WTC11 (cell line): ENCODE data around the gene NPTX1. TPM values are rescaled to one million over a fixed set of nuclear protein-coding genes. Genes with fewer than 3 reads are reported as not detected.

Source experiments
- ATAC-seq: fragments of 200-7000 bp; cut with Tn5 transposase; 2 replicates; pipeline ENCODE4 v1.10.0; 2021; ENCODE audit warnings: mild to moderate bottlenecking, moderate library complexity
- CTCF ChIA-PET: fragments of 300-600 bp; sonication (Branson Sonifier 250); formaldehyde crosslinking; loops from one replicate; lab custom pipeline; 2021; ENCODE audit warnings: antibody characterized with exemption; lab: Charles Lee
- POLR2A ChIA-PET: fragments of 350-600 bp; sonication (Branson Sonifier 250); formaldehyde crosslinking; loops from one replicate; lab custom pipeline; 2021; ENCODE audit warnings: antibody characterized with exemption; lab: Charles Lee
- DNase-seq: peaks from one replicate; pipeline ENCODE4 v3.0.0; 2021; ENCODE audit warnings: low spot score
- H3K27ac Mint-ChIP-seq: 2 replicates; pipeline ENCODE4 v1.8.0; 2021; ENCODE audit warnings: mixed read lengths
- H3K27me3 Mint-ChIP-seq: 2 replicates; pipeline ENCODE4 v1.8.0; 2021; ENCODE audit warnings: low read depth, mild to moderate bottlenecking, moderate library complexity, mixed read lengths
- H3K36me3 Mint-ChIP-seq: 2 replicates; pipeline ENCODE4 v1.8.0; 2021; ENCODE audit warnings: mixed read lengths
- H3K4me1 Mint-ChIP-seq: 2 replicates; pipeline ENCODE4 v1.8.0; 2022; ENCODE audit warnings: mixed read lengths
- H3K4me3 Mint-ChIP-seq: 2 replicates; pipeline ENCODE4 v1.8.0; 2021; ENCODE audit warnings: mild to moderate bottlenecking, moderate library complexity, mixed read lengths
- H3K9me3 Mint-ChIP-seq: 2 replicates; pipeline ENCODE4 v1.8.0; 2021; ENCODE audit warnings: mixed read lengths
- AR ChIP-seq: fragments of 250-450 bp; sonication (Bioruptor Pico); IDR thresholded peaks from 2 replicates; pipeline ENCODE4 v1.9.0; 2021; ENCODE audit warnings: mild to moderate bottlenecking
- ATF6 ChIP-seq: sonication (generic); formaldehyde crosslinking; IDR thresholded peaks from 2 replicates; pipeline ENCODE4 v1.8.1; 2023; ENCODE audit warnings: mild to moderate bottlenecking, missing genetic modification reagents
- CBFB ChIP-seq: sonication (generic); formaldehyde crosslinking; IDR thresholded peaks from 2 replicates; pipeline ENCODE4 v1.8.1; 2022; ENCODE audit warnings: mild to moderate bottlenecking, low read depth, missing genetic modification reagents
- CREB1 ChIP-seq: sonication (generic); formaldehyde crosslinking; IDR thresholded peaks from 2 replicates; pipeline ENCODE4 v1.8.0; 2023; ENCODE audit warnings: mild to moderate bottlenecking, missing genetic modification reagents
- E2F1 ChIP-seq: sonication (generic); formaldehyde crosslinking; IDR thresholded peaks from 2 replicates; pipeline ENCODE4 v1.8.0; 2022; ENCODE audit warnings: mild to moderate bottlenecking, missing genetic modification reagents
- FOXK1 ChIP-seq: sonication (generic); formaldehyde crosslinking; IDR thresholded peaks from 2 replicates; pipeline ENCODE4 v1.8.0; 2022; ENCODE audit warnings: mild to moderate bottlenecking, moderate library complexity, missing genetic modification reagents
- GABPB1 ChIP-seq: sonication (generic); formaldehyde crosslinking; IDR thresholded peaks from 2 replicates; pipeline ENCODE4 v1.8.1; 2023; ENCODE audit warnings: mild to moderate bottlenecking, missing genetic modification reagents
- HMGA2 ChIP-seq: fragments of 250-450 bp; sonication (Bioruptor Pico); IDR thresholded peaks from 2 replicates; pipeline ENCODE4 v1.4.0; 2021; ENCODE audit warnings: mild to moderate bottlenecking, moderate library complexity
- JAZF1 ChIP-seq: fragments of 250-450 bp; sonication (Bioruptor Pico); IDR thresholded peaks from 2 replicates; pipeline ENCODE4 v1.9.0; 2021; ENCODE audit warnings: moderate library complexity, mild to moderate bottlenecking, inconsistent platforms
- NFE2L1 ChIP-seq: sonication (generic); formaldehyde crosslinking; IDR thresholded peaks from 2 replicates; pipeline ENCODE4 v1.8.1; 2023; ENCODE audit warnings: missing genetic modification reagents
- NFYB ChIP-seq: sonication (generic); formaldehyde crosslinking; conservative IDR thresholded peaks from 2 replicates; pipeline ENCODE4 v1.8.0; 2022; ENCODE audit warnings: low read depth, missing genetic modification reagents
- RELA ChIP-seq: sonication (generic); formaldehyde crosslinking; IDR thresholded peaks from 2 replicates; pipeline ENCODE4 v1.8.1; 2022; ENCODE audit warnings: missing genetic modification reagents, mild to moderate bottlenecking, borderline replicate concordance
- SMAD4 ChIP-seq: sonication (generic); formaldehyde crosslinking; IDR thresholded peaks from 2 replicates; pipeline ENCODE4 v1.8.0; 2022; ENCODE audit warnings: mild to moderate bottlenecking, missing genetic modification reagents
- SP1 ChIP-seq: sonication (generic); formaldehyde crosslinking; conservative IDR thresholded peaks from 2 replicates; pipeline ENCODE4 v1.8.1; 2022; ENCODE audit warnings: missing genetic modification reagents
- TP53 ChIP-seq: sonication (generic); formaldehyde crosslinking; IDR thresholded peaks from 2 replicates; pipeline ENCODE4 v1.8.1; 2023; ENCODE audit warnings: mild to moderate bottlenecking, missing genetic modification reagents
- ZNF396 ChIP-seq: fragments of 250-450 bp; sonication (Bioruptor Pico); IDR thresholded peaks from 2 replicates; pipeline ENCODE4 v1.8.0; 2021; ENCODE audit warnings: mild to moderate bottlenecking, moderate library complexity, borderline replicate concordance
- ZNF416 ChIP-seq: fragments of 250-450 bp; sonication (Bioruptor Pico); IDR thresholded peaks from 2 replicates; pipeline ENCODE4 v1.9.0; 2021; ENCODE audit warnings: mild to moderate bottlenecking, inconsistent platforms
- ZNF423 ChIP-seq: fragments of 250-450 bp; sonication (Bioruptor Pico); IDR thresholded peaks from 2 replicates; pipeline ENCODE4 v2.1.2; 2022; ENCODE audit warnings: mild to moderate bottlenecking, moderate library complexity
- total RNA-seq: library from RNA; stranded (reverse); gene quantifications from 3 replicates; pipeline ENCODE4 v1.2.3, GENCODE V29; 2021
- TF ChIP-seq, protein P1 (sequence below): sonication (generic); formaldehyde crosslinking; IDR thresholded peaks from 2 replicates; pipeline ENCODE4 v1.8.1; 2023; ENCODE audit warnings: mild to moderate bottlenecking, missing genetic modification reagents, borderline replicate concordance
- TF ChIP-seq, protein P2 (sequence below): sonication (generic); formaldehyde crosslinking; IDR thresholded peaks from 2 replicates; pipeline ENCODE4 v1.8.1; 2023; ENCODE audit warnings: mild to moderate bottlenecking, missing genetic modification reagents, moderate library complexity
- TF ChIP-seq, protein P3 (sequence below): sonication (generic); formaldehyde crosslinking; IDR thresholded peaks from 2 replicates; pipeline ENCODE4 v1.8.0; 2022; ENCODE audit warnings: mild to moderate bottlenecking, missing genetic modification reagents

NPTX1 gene
- total RNA-seq, 1 experiment from 2014 or later: 15.1 TPM

DNA sequence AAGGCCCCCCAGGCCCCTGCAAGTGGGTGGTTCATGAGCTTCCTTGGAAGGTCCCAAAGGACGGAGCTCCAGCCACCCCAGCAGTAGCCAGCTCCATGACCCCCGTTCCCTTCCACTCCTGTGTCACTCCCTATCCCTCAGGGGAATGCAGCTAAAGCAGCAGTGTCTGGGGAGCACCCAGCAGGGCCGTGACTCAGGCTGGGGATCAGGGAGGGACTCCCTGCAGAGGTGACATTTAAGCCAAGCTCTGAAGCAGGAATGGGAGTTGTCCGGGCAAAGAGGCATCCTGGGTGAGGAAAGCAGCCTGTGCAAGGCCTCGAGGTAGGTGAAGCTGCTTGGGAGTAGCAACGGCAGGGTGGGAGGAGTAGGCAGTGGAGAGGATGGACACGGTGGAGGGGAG lies 11.1 kb upstream of the NPTX1 start:
- no peak for ATAC-seq
- Mint-ChIP-seq H3K9me3 (no peaks in the 10 kb centered on the region), H3K27me3 (peaks cover 22% of the 10 kb centered on the region), H3K4me1 (peaks cover 4% of the 10 kb centered on the region), H3K36me3 (no peaks in the 10 kb centered on the region), H3K4me3 (no peak overlapping the region), H3K27ac (no peak overlapping the region)
- POLR2A ChIA-PET: no interaction called here
- DNase-seq: no peak
- TF ChIP-seq, protein P1, sequence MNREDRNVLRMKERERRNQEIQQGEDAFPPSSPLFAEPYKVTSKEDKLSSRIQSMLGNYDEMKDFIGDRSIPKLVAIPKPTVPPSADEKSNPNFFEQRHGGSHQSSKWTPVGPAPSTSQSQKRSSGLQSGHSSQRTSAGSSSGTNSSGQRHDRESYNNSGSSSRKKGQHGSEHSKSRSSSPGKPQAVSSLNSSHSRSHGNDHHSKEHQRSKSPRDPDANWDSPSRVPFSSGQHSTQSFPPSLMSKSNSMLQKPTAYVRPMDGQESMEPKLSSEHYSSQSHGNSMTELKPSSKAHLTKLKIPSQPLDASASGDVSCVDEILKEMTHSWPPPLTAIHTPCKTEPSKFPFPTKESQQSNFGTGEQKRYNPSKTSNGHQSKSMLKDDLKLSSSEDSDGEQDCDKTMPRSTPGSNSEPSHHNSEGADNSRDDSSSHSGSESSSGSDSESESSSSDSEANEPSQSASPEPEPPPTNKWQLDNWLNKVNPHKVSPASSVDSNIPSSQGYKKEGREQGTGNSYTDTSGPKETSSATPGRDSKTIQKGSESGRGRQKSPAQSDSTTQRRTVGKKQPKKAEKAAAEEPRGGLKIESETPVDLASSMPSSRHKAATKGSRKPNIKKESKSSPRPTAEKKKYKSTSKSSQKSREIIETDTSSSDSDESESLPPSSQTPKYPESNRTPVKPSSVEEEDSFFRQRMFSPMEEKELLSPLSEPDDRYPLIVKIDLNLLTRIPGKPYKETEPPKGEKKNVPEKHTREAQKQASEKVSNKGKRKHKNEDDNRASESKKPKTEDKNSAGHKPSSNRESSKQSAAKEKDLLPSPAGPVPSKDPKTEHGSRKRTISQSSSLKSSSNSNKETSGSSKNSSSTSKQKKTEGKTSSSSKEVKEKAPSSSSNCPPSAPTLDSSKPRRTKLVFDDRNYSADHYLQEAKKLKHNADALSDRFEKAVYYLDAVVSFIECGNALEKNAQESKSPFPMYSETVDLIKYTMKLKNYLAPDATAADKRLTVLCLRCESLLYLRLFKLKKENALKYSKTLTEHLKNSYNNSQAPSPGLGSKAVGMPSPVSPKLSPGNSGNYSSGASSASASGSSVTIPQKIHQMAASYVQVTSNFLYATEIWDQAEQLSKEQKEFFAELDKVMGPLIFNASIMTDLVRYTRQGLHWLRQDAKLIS (CRISPR knock-in tag): no peak
- TF ChIP-seq SMAD4 (CRISPR knock-in tag) (no peak), HMGA2 (CRISPR knock-in tag) (no peak), JAZF1 (no peak), NFYB (no peak), GABPB1 (CRISPR knock-in tag) (no peak), CREB1 (CRISPR knock-in tag) (no peak), ZNF416 (CRISPR knock-in tag) (no peak), TP53 (CRISPR knock-in tag) (no peak), E2F1 (no peak)
- CTCF ChIA-PET: interaction anchor here (0.6 to 1.5 kb wide), 4 partner anchors 11 to 163 kb away, joined by 3 to 8 read pairs (median 3); no protein-coding TSS in a partner anchor

DNA sequence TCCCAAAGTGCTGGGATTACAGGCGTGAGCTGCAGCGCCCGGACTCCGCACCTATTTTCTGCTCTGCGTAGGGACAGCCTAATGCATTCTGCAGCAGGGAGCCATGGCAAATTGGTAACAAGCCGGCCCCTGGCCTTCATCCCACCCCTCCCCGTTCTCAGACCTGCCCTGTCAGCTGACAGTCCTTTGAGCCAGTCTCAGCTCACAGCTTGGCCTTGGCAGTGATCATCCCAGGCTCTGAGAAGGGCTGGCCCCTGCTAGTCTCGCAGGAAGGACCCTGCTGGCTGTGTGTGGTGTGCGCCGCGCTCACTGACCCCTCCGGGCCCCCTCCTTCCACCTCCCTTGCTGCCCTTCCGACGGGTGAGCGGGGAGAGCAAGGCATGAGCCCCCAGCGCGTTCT lies 10.3 kb upstream of the NPTX1 start:
- no peak overlapping the region for H3K27ac Mint-ChIP-seq
- no peaks in the 10 kb centered on the region for H3K36me3 Mint-ChIP-seq
- H3K4me1 Mint-ChIP-seq: peaks cover 5% of the 10 kb centered on the region
- POLR2A ChIA-PET: interaction anchor here (0.6 kb wide), 1 partner anchor 454 kb away, joined by 4 read pairs; no protein-coding TSS in a partner anchor
- peak; percentile 78 for ATAC-seq
- TF ChIP-seq, protein P2, sequence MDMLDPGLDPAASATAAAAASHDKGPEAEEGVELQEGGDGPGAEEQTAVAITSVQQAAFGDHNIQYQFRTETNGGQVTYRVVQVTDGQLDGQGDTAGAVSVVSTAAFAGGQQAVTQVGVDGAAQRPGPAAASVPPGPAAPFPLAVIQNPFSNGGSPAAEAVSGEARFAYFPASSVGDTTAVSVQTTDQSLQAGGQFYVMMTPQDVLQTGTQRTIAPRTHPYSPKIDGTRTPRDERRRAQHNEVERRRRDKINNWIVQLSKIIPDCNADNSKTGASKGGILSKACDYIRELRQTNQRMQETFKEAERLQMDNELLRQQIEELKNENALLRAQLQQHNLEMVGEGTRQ: peak; percentile 30; the same call in 1 of the 2 replicates
- TF ChIP-seq ZNF396 (CRISPR knock-in tag): no peak
- no peak for TF ChIP-seq FOXK1 (CRISPR knock-in tag)
- TF ChIP-seq, protein P3, sequence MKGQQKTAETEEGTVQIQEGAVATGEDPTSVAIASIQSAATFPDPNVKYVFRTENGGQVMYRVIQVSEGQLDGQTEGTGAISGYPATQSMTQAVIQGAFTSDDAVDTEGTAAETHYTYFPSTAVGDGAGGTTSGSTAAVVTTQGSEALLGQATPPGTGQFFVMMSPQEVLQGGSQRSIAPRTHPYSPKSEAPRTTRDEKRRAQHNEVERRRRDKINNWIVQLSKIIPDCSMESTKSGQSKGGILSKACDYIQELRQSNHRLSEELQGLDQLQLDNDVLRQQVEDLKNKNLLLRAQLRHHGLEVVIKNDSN (CRISPR knock-in tag): no peak
- no peak for TF ChIP-seq SP1 (CRISPR knock-in tag)
- TF ChIP-seq, all 79 proteins: peak for 1
- H3K4me3 Mint-ChIP-seq: no peak overlapping the region
- CTCF ChIA-PET: interaction anchor here (0.7 to 1.5 kb wide), 4 partner anchors 10 to 60 kb away, joined by 3 to 8 read pairs (median 4); no protein-coding TSS in a partner anchor
- H3K27me3 Mint-ChIP-seq: peaks cover 30% of the 10 kb centered on the region
- H3K9me3 Mint-ChIP-seq: no peaks in the 10 kb centered on the region
- no peak for DNase-seq

- Mint-ChIP-seq H3K4me1 (peaks cover 6% of the 10 kb centered on the region), H3K36me3 (no peaks in the 10 kb centered on the region), H3K27ac (no peak overlapping the region), H3K9me3 (no peaks in the 10 kb centered on the region), H3K4me3 (no peak overlapping the region), H3K27me3 (peaks cover 36% of the 10 kb centered on the region)
- DNase-seq (no peak), ATAC-seq (no peak)
- ChIA-PET POLR2A (no interaction called here), CTCF (no interaction called here)
- TF ChIP-seq ATF6 (no peak), ZNF423 (CRISPR knock-in tag) (no peak), CBFB (no peak), RELA (no peak), NFE2L1 (CRISPR knock-in tag) (no peak), AR (CRISPR knock-in tag) (no peak)
These were observed 9.4 kb upstream of the NPTX1 start for GRCh38 chr17:80485846-80486245.
